Ishikawa (cell line): ENCODE data around the gene PTPN18.

Source experiments
- CREB1 ChIP-seq: IDR thresholded peaks from 2 replicates; pipeline ENCODE4 v1.6.1; 2012; ENCODE audit warnings: low read depth
- EGR1 ChIP-seq: IDR thresholded peaks from 2 replicates; pipeline ENCODE4 v1.6.1; 2012
- EP300 ChIP-seq: IDR thresholded peaks from 2 replicates; pipeline ENCODE4 v1.6.1; 2012; ENCODE audit warnings: borderline replicate concordance
- FOXM1 ChIP-seq: IDR thresholded peaks from 2 replicates; pipeline ENCODE4 v1.6.1; 2012; ENCODE audit warnings: low read depth, borderline replicate concordance
- NFIC ChIP-seq: IDR thresholded peaks from 2 replicates; pipeline ENCODE4 v1.6.1; 2012
- RAD21 ChIP-seq: IDR thresholded peaks from 2 replicates; pipeline ENCODE4 v1.6.1; 2012; ENCODE audit warnings: low read depth
- TAF1 ChIP-seq: IDR thresholded peaks from 2 replicates; pipeline ENCODE4 v1.6.1; 2012; ENCODE audit warnings: low read depth, mild to moderate bottlenecking
- TCF12 ChIP-seq: IDR thresholded peaks from 2 replicates; pipeline ENCODE4 v1.6.1; 2012; ENCODE audit warnings: low read depth
- YY1 ChIP-seq: IDR thresholded peaks from 2 replicates; pipeline ENCODE4 v1.6.1; 2012; ENCODE audit warnings: low read depth
- ZBTB7A ChIP-seq: IDR thresholded peaks from 2 replicates; pipeline ENCODE4 v1.6.1; 2012; ENCODE audit warnings: low read depth
- TF ChIP-seq, protein P1 (sequence below): IDR thresholded peaks from 2 replicates; pipeline ENCODE4 v1.6.1; 2012; ENCODE audit warnings: low read depth, mild to moderate bottlenecking
- TF ChIP-seq, protein P2 (sequence below): IDR thresholded peaks from 2 replicates; pipeline ENCODE4 v1.6.1; 2012

DNA sequence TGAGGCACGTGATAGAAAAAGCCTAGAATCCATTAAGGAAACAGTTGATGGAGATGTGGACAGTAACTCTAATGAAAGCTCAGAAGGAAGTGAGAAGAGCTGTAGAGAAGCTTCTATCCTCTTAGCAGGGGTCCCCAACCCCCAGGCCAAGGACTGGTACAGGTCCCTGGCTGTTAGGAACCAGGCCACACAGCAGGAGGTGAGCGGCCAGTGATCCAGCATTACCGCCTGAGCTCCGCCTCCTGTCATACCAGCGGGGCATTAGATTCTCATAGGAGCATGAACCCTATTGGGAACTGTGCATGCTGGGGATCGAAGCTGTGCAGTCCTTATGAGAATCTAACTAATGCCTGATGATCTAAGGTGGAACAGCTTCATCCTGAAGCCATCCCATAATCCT is 21.8 kb upstream of the PTPN18 start:
- no peak for TF ChIP-seq TAF1
- TF ChIP-seq, protein P1, sequence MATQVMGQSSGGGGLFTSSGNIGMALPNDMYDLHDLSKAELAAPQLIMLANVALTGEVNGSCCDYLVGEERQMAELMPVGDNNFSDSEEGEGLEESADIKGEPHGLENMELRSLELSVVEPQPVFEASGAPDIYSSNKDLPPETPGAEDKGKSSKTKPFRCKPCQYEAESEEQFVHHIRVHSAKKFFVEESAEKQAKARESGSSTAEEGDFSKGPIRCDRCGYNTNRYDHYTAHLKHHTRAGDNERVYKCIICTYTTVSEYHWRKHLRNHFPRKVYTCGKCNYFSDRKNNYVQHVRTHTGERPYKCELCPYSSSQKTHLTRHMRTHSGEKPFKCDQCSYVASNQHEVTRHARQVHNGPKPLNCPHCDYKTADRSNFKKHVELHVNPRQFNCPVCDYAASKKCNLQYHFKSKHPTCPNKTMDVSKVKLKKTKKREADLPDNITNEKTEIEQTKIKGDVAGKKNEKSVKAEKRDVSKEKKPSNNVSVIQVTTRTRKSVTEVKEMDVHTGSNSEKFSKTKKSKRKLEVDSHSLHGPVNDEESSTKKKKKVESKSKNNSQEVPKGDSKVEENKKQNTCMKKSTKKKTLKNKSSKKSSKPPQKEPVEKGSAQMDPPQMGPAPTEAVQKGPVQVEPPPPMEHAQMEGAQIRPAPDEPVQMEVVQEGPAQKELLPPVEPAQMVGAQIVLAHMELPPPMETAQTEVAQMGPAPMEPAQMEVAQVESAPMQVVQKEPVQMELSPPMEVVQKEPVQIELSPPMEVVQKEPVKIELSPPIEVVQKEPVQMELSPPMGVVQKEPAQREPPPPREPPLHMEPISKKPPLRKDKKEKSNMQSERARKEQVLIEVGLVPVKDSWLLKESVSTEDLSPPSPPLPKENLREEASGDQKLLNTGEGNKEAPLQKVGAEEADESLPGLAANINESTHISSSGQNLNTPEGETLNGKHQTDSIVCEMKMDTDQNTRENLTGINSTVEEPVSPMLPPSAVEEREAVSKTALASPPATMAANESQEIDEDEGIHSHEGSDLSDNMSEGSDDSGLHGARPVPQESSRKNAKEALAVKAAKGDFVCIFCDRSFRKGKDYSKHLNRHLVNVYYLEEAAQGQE, result no peak
- no peak for TF ChIP-seq ZBTB7A
- no peak for TF ChIP-seq EP300
- TF ChIP-seq EGR1, result no peak
- TF ChIP-seq FOXM1, result no peak
- TF ChIP-seq TCF12, result no peak
- no peak for TF ChIP-seq CREB1
- TF ChIP-seq YY1, result no peak
- TF ChIP-seq, protein P2, sequence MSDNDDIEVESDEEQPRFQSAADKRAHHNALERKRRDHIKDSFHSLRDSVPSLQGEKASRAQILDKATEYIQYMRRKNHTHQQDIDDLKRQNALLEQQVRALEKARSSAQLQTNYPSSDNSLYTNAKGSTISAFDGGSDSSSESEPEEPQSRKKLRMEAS, result no peak
- TF ChIP-seq RAD21, result no peak
- no peak for TF ChIP-seq NFIC
